PFSK-1 (cell line): ENCODE measurements around the gene TOX4.

Experiments
- FOXP2 ChIP-seq: optimal IDR thresholded peaks from 2 replicates; pipeline ENCODE3; 2011; ENCODE audit warnings: borderline replicate concordance, control low read depth, inconsistent platforms; ENCODE audit not compliant: insufficient read depth; ENCODE audit errors: extremely low read length, extremely low read depth
- POLR2AphosphoS5 ChIP-seq: IDR thresholded peaks from 2 replicates; pipeline ENCODE4 v1.6.1; 2012; ENCODE audit warnings: low read depth, mild to moderate bottlenecking, control low read depth, low read length, moderate library complexity
- REST ChIP-seq, 2 experiments: IDR thresholded peaks; 2 replicates each; pipeline versions ENCODE4 v1.6.1 to v1.8.0; 2011 to 2012; ENCODE audit warnings: low read depth in 2 of 2, low read length in 2 of 2, control low read depth in 1 of 2, inconsistent platforms in 1 of 2, mild to moderate bottlenecking in 1 of 2, moderate library complexity in 1 of 2; ENCODE audit not compliant: insufficient read depth in 1 of 2
- SIN3A ChIP-seq: IDR thresholded peaks from 2 replicates; pipeline ENCODE4 v1.6.1; 2012; ENCODE audit warnings: mild to moderate bottlenecking, low read length, moderate library complexity, borderline replicate concordance; ENCODE audit not compliant: insufficient read depth
- TAF1 ChIP-seq: IDR thresholded peaks from 2 replicates; pipeline ENCODE4 v1.6.1; 2012; ENCODE audit warnings: low read length, control low read depth, borderline replicate concordance; ENCODE audit not compliant: insufficient read depth

TOX4 gene

GRCh38 chr14:21505012-21505553, 28.1 kb downstream of the TOX4 start:
- TF ChIP-seq SIN3A: no peak

- TF ChIP-seq REST (IDR thresholded peaks at IDR 0.05; ENCODE audit: insufficient read depth in 1 of 2, low read depth in 2 of 2, low read length in 2 of 2) (no peak), TAF1 (no peak), POLR2AphosphoS5 (no peak), FOXP2 (no peak), SIN3A (no peak)
Observed at GRCh38 chr14:21506557-21506956, 29.6 kb downstream of the TOX4 start.

GRCh38 chr14:21509432-21510143, 32.6 kb downstream of the TOX4 start:
- no peak for TF ChIP-seq POLR2AphosphoS5

GRCh38 chr14:21510735-21511657, 34.0 kb downstream of the TOX4 start, which contains the start of gene METTL3:
TSS of gene METTL3 (minus strand) at chr14:21511340. CDS start at chr14:21511223, 117 bp downstream.
- TF ChIP-seq POLR2AphosphoS5 (peak; percentile 76), TAF1 (no peak), REST (IDR thresholded peaks at IDR 0.05; ENCODE audit: insufficient read depth in 1 of 2, low read depth in 2 of 2, low read length in 2 of 2) (no peak)

- TF ChIP-seq TAF1 (no peak), REST (IDR thresholded peaks at IDR 0.05; ENCODE audit: insufficient read depth in 1 of 2, low read depth in 2 of 2, low read length in 2 of 2) (no peak), POLR2AphosphoS5 (no peak), SIN3A (no peak), FOXP2 (no peak)
Observed at GRCh38 chr14:21514341-21514740, 37.3 kb downstream of the TOX4 start.

- no peak for TF ChIP-seq TAF1
Observed at GRCh38 chr14:21518725-21519124, 41.7 kb downstream of the TOX4 start.
